Endothelial cell of umbilical vein (primary cell): ENCODE measurements around the gene LCNL1. TPM values are rescaled to one million over a fixed set of nuclear protein-coding genes. Genes with fewer than 3 reads are reported as not detected.

Source experiments
- BruUV-seq: library from RNA; stranded (reverse); fragments of 400-500 nt; replicated peaks from 2 replicates; lab custom pipeline; 2021; lab: Mats Ljungman, UMichigan
- CTCF ChIA-PET: fragments of 300-600, 350-600 bp; sonication (Branson Sonifier 250); formaldehyde crosslinking; loops from one replicate; lab custom pipeline; 2021; ENCODE audit warnings: antibody characterized with exemption, inconsistent platforms; lab: Charles Lee
- POLR2A ChIA-PET: fragments of 300-600, 350-600 bp; sonication (Branson Sonifier 250); formaldehyde crosslinking; loops from one replicate; lab custom pipeline; 2021; ENCODE audit warnings: antibody characterized with exemption, inconsistent platforms; lab: Charles Lee
- DNase-seq: peaks from one replicate; pipeline ENCODE4 v3.0.0-alpha.2; 2011; ENCODE audit warnings: low read depth, low spot score
- FAIRE-seq: peaks from 2 replicates; lab custom pipeline; 2011; peaks lifted over from hg19 to GRCh38; lab: Jason Lieb, UNC
- H2AFZ ChIP-seq: 2 replicates; pipeline ENCODE4 v1.6.0; 2012; ENCODE audit warnings: low read depth, low read length, control low read depth, inconsistent platforms
- H3K27ac ChIP-seq: 2 replicates; pipeline ENCODE4 v1.5.1; 2011; ENCODE audit warnings: low read depth, mild to moderate bottlenecking, control low read depth, low read length, moderate library complexity; ENCODE audit not compliant: insufficient read depth
- H3K27me3 ChIP-seq, 2 experiments: 2 replicates each; pipeline versions ENCODE4 v1.6.0 to v1.6.1; 2011; ENCODE audit warnings: low read length in 2 of 2, mixed read lengths in 1 of 2; ENCODE audit not compliant: control insufficient read depth in 2 of 2, insufficient read depth in 2 of 2
- H3K36me3 ChIP-seq, 2 experiments: 2 replicates in 1 of 2; 3 replicates in 1 of 2; pipeline ENCODE4 v1.5.1; 2011; ENCODE audit warnings: low read length in 2 of 2, mild to moderate bottlenecking in 1 of 2, moderate library complexity in 1 of 2; ENCODE audit not compliant: control insufficient read depth in 2 of 2, insufficient read depth in 2 of 2; ENCODE audit errors: extremely low read depth in 1 of 2
- H3K4me1 ChIP-seq: 3 replicates; pipeline ENCODE4 v1.5.1; 2011; ENCODE audit warnings: mild to moderate bottlenecking, low read length; ENCODE audit not compliant: control insufficient read depth, insufficient read depth; ENCODE audit errors: extremely low read depth
- H3K4me2 ChIP-seq: 2 replicates; pipeline ENCODE4 v1.6.1; 2011; ENCODE audit warnings: low read length, control low read depth, mixed read lengths; ENCODE audit not compliant: insufficient read depth
- H3K4me3 ChIP-seq, 3 experiments: fragments of 200-600 bp in 1 of 3; sonication (generic), shearing (Covaris generic) in 1 of 3; replicated peaks in 1 of 3; 2 replicates each; pipeline ENCODE4 v1.5.1; 2011 to 2016; ENCODE audit warnings: control low read depth in 3 of 3, low read length in 3 of 3, mild to moderate bottlenecking in 2 of 3, inconsistent platforms in 1 of 3, low read depth in 1 of 3, moderate library complexity in 1 of 3; ENCODE audit not compliant: insufficient read depth in 1 of 3
- H3K79me2 ChIP-seq: 2 replicates; pipeline ENCODE4 v1.6.0; 2012; ENCODE audit warnings: low read length, inconsistent platforms; ENCODE audit not compliant: control insufficient read depth, insufficient read depth
- H3K9ac ChIP-seq: replicated peaks from 2 replicates; pipeline ENCODE3; 2011; ENCODE audit warnings: low read length, control low read depth; ENCODE audit not compliant: insufficient read depth; ENCODE audit errors: extremely low read depth
- H3K9me1 ChIP-seq: replicated peaks from 3 replicates; pipeline ENCODE4 v1.6.0; 2011; ENCODE audit warnings: mild to moderate bottlenecking, low read length; ENCODE audit not compliant: control insufficient read depth, insufficient read depth; ENCODE audit errors: extremely low read depth
- H3K9me3 ChIP-seq: replicated peaks from 2 replicates; pipeline ENCODE4 v1.5.1; 2012; ENCODE audit warnings: low read length, inconsistent platforms; ENCODE audit not compliant: control insufficient read depth, insufficient read depth
- H4K20me1 ChIP-seq: replicated peaks from 2 replicates; pipeline ENCODE3; 2011; ENCODE audit warnings: mild to moderate bottlenecking, low read length; ENCODE audit not compliant: control insufficient read depth, insufficient read depth; ENCODE audit errors: extremely low read depth
- FOS ChIP-seq: IDR thresholded peaks from 2 replicates; pipeline ENCODE4 v1.6.1; 2011; ENCODE audit warnings: mild to moderate bottlenecking, low read length, moderate library complexity, borderline replicate concordance; ENCODE audit not compliant: insufficient read depth
- POLR2A ChIP-seq: IDR thresholded peaks from 2 replicates; pipeline ENCODE4 v1.6.1; 2012; ENCODE audit warnings: low read depth, mild to moderate bottlenecking, control low read depth, low read length
- POLR2AphosphoS5 ChIP-seq: IDR thresholded peaks from 2 replicates; pipeline ENCODE4 v1.6.1; 2012; ENCODE audit warnings: low read depth, mild to moderate bottlenecking, control low read depth, low read length, moderate library complexity; ENCODE audit not compliant: insufficient read depth
- dilution Hi-C: fragments of 300-500 bp; cut with MboI; formaldehyde crosslinking; loops from one replicate; pipeline ENCODE4 v1.15.0; 2019; ENCODE audit warnings: low sequenced_read_pairs; ENCODE audit not compliant: extremely low pct_ligation_motif_present
- intact Hi-C: fragments of 100-400 bp; cut with micrococcal nuclease; formaldehyde crosslinking; loops from one replicate; pipeline ENCODE4 v1.10.0; 2022
- polyA plus RNA-seq, 4 experiments: library from polyadenylated mRNA; depleted of rRNA in 3 of 4; stranded (reverse) in 3 of 4; unstranded in 1 of 4; fragments of >200 nt; gene quantifications; 2 replicates each; pipeline versions ENCODE4 v1.2.1 to v1.2.3, GENCODE V29; 2011 to 2012; ENCODE audit warnings: missing spikeins in 1 of 4
- total RNA-seq: library from RNA; stranded (reverse); gene quantifications from 2 replicates; pipeline ENCODE4 v1.2.3, GENCODE V29; 2021
- TF ChIP-seq, protein P1 (sequence below), 2 donors: IDR thresholded peaks; 1 replicate in 1 of 2; 2 replicates in 1 of 2; pipeline ENCODE4 v1.5.1; 2011; ENCODE audit warnings: low read length in 2 of 2, mild to moderate bottlenecking in 2 of 2, moderate library complexity in 2 of 2, control low read depth in 1 of 2, inconsistent platforms in 1 of 2, low read depth in 1 of 2; ENCODE audit not compliant: insufficient read depth in 1 of 2; ENCODE audit errors: extremely low read depth in 1 of 2
- TF ChIP-seq, protein P2 (sequence below): IDR thresholded peaks from 2 replicates; pipeline ENCODE4 v1.6.1; 2011; ENCODE audit not compliant: insufficient read depth, insufficient read length

LCNL1 gene
- total and polyA plus RNA-seq, 2 donors (not counting 3 experiments of a cell fraction or from before 2014, with no cell fraction given) = not detected

DNA sequence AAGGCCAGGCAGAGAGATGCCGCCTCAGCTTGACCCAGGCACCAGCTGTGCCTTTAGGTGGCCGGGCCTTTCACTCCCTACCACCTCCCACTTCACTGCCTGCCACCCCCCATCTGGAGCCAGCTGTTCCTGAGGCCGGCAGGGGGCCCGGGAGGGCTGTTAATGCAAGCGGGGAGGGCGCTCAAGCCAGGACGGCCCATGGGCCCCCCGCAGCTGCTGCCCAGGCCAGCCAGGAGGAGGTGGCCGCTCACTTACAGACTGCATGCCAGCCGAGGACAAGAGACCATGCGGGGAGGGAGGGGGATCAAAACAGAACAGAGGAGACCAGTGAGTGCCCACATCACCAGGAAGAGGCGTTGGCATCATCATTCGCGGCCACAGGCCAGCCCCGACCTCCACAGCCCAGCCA lies 40.8 kb downstream of the LCNL1 start:
- H3K4me1 ChIP-seq = peaks cover 7% of the 10 kb centered on the region
- no peak overlapping the region for H2AFZ ChIP-seq
- H3K9me1 ChIP-seq = no peaks in the 10 kb centered on the region
- intact Hi-C loops (no loop called here), dilution Hi-C loops (no loop called here)
- no peaks in the 10 kb centered on the region for H3K9me3 ChIP-seq
- H3K9ac ChIP-seq = no peak overlapping the region
- TF ChIP-seq, protein P1, sequence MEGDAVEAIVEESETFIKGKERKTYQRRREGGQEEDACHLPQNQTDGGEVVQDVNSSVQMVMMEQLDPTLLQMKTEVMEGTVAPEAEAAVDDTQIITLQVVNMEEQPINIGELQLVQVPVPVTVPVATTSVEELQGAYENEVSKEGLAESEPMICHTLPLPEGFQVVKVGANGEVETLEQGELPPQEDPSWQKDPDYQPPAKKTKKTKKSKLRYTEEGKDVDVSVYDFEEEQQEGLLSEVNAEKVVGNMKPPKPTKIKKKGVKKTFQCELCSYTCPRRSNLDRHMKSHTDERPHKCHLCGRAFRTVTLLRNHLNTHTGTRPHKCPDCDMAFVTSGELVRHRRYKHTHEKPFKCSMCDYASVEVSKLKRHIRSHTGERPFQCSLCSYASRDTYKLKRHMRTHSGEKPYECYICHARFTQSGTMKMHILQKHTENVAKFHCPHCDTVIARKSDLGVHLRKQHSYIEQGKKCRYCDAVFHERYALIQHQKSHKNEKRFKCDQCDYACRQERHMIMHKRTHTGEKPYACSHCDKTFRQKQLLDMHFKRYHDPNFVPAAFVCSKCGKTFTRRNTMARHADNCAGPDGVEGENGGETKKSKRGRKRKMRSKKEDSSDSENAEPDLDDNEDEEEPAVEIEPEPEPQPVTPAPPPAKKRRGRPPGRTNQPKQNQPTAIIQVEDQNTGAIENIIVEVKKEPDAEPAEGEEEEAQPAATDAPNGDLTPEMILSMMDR (IDR thresholded peaks at IDR 0.05; ENCODE audit: extremely low read depth in 1 of 2, insufficient read depth in 1 of 2, low read depth in 1 of 2, low read length in 2 of 2) = no peak
- TF ChIP-seq, protein P2, sequence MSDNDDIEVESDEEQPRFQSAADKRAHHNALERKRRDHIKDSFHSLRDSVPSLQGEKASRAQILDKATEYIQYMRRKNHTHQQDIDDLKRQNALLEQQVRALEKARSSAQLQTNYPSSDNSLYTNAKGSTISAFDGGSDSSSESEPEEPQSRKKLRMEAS = no peak
- no peak for TF ChIP-seq FOS
- no peak for TF ChIP-seq POLR2AphosphoS5
- H3K27me3 ChIP-seq = no peaks in the 10 kb centered on the region
- FAIRE-seq (no peak), DNase-seq (no peak)
- ChIA-PET CTCF (interaction anchor here (1.3 kb wide), 1 partner anchor 12 kb away, joined by 3 read pairs; no protein-coding TSS in a partner anchor), POLR2A (no interaction called here)
- H4K20me1 ChIP-seq = no peaks in the 10 kb centered on the region
- no peaks in the 10 kb centered on the region for H3K36me3 ChIP-seq
- H3K4me2 ChIP-seq = no peak overlapping the region
- BruUV-seq = no TSS peak
- no peak overlapping the region for H3K4me3 ChIP-seq
- H3K27ac ChIP-seq = no peak overlapping the region
- H3K79me2 ChIP-seq = no peaks in the 10 kb centered on the region

DNA sequence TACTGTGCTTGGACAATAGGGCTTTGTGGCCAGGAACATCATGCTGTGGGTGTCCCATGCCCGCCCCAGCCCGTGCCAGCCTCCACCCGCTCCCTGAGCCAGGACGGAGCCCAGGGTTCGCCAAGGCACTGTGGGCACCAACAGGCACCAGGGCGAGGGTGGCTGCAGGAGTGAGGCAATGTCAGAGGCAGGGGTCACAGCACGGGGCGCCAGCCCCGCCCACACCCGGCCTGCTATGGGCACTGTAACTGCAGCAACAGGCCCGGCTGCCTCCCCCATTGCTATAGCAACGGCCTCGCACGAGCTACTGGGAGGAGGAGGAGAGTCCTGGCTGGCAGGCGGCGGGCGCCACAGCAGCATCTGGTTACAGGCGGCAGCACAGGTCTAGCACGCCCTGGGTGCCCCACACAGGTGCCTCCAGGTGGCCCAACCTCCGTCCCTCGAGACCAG lies 42.7 kb downstream of the LCNL1 start:
- Histone ChIP-seq H3K79me2 (no peaks in the 10 kb centered on the region), H3K9me1 (no peaks in the 10 kb centered on the region), H3K27ac (no peak overlapping the region), H3K4me2 (no peak overlapping the region), H3K27me3 (no peaks in the 10 kb centered on the region), H3K4me3 (no peak overlapping the region), H2AFZ (no peak overlapping the region), H3K9ac (no peak overlapping the region), H3K36me3 (no peaks in the 10 kb centered on the region), H3K4me1 (peaks cover 12% of the 10 kb centered on the region), H3K9me3 (no peaks in the 10 kb centered on the region), H4K20me1 (no peaks in the 10 kb centered on the region)
- no peak for DNase-seq
- no peak for FAIRE-seq
- dilution Hi-C loops (no loop called here), intact Hi-C loops (no loop called here)
- TF ChIP-seq POLR2A = no peak
- ChIA-PET CTCF (interaction anchor here (2.3 kb wide), 1 partner anchor 10 kb away, joined by 17 read pairs; no protein-coding TSS in a partner anchor), POLR2A (no interaction called here)
- BruUV-seq = no TSS peak
